ENCODE data around the gene STMN1. TPM values are rescaled to one million over a fixed set of nuclear protein-coding genes. Genes with fewer than 3 reads are reported as not detected.

The STMN1 gene
- total and polyA plus RNA-seq, 10 of the 15 experiments (the other 5 are each of a cell fraction or from before 2014, with no cell fraction given) = 220 to 1,272 (median 603) TPM

GRCh38 chr1:25905680-25906643 lies at the start of gene STMN1 (continued):
- 0 out of 2 replicates have a peak, but pooled peaks have one; percentile 37 for TF ChIP-seq GATAD2B (conservative IDR thresholded peaks at IDR 0.05; ENCODE audit: low read depth)
- no peak; the same call in 1 of the 2 replicates for TF ChIP-seq RB1 (IDR thresholded peaks at IDR 0.05; ENCODE audit: borderline replicate concordance)
- TF ChIP-seq HDAC6 (IDR thresholded peaks at IDR 0.05; ENCODE audit: unreplicated experiment) = peak; percentile 63
- no peak for TF ChIP-seq HDGF (IDR thresholded peaks at IDR 0.05)
- no peak for TF ChIP-seq PAX8 (IDR thresholded peaks at IDR 0.05)
- TF ChIP-seq, protein P1, sequence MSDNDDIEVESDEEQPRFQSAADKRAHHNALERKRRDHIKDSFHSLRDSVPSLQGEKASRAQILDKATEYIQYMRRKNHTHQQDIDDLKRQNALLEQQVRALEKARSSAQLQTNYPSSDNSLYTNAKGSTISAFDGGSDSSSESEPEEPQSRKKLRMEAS (IDR thresholded peaks at IDR 0.05; ENCODE audit: low read depth, low read length) = peak; percentile 97
- TF ChIP-seq ZBED1 (IDR thresholded peaks at IDR 0.05; ENCODE audit: borderline replicate concordance) = no peak
- TF ChIP-seq HCFC1 (IDR thresholded peaks at IDR 0.05; ENCODE audit: low read length) = peak; percentile 86
- TF ChIP-seq POLR2AphosphoS5 (IDR thresholded peaks at IDR 0.05; ENCODE audit: low read length) = peak; percentile 92
- TF ChIP-seq, protein P2, sequence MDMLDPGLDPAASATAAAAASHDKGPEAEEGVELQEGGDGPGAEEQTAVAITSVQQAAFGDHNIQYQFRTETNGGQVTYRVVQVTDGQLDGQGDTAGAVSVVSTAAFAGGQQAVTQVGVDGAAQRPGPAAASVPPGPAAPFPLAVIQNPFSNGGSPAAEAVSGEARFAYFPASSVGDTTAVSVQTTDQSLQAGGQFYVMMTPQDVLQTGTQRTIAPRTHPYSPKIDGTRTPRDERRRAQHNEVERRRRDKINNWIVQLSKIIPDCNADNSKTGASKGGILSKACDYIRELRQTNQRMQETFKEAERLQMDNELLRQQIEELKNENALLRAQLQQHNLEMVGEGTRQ (IDR thresholded peaks at IDR 0.05; ENCODE audit: borderline replicate concordance, low read depth, low read length) = peak; percentile 97
- TF ChIP-seq ZNF274 (IDR thresholded peaks at IDR 0.05; ENCODE audit: insufficient read depth, insufficient read length) = no peak
- no peak for TF ChIP-seq ELK1 (IDR thresholded peaks at IDR 0.05; ENCODE audit: low read depth, low read length)
- TF ChIP-seq, protein P3, sequence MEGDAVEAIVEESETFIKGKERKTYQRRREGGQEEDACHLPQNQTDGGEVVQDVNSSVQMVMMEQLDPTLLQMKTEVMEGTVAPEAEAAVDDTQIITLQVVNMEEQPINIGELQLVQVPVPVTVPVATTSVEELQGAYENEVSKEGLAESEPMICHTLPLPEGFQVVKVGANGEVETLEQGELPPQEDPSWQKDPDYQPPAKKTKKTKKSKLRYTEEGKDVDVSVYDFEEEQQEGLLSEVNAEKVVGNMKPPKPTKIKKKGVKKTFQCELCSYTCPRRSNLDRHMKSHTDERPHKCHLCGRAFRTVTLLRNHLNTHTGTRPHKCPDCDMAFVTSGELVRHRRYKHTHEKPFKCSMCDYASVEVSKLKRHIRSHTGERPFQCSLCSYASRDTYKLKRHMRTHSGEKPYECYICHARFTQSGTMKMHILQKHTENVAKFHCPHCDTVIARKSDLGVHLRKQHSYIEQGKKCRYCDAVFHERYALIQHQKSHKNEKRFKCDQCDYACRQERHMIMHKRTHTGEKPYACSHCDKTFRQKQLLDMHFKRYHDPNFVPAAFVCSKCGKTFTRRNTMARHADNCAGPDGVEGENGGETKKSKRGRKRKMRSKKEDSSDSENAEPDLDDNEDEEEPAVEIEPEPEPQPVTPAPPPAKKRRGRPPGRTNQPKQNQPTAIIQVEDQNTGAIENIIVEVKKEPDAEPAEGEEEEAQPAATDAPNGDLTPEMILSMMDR (IDR thresholded peaks at IDR 0.05 in 2 of 3, conservative IDR thresholded peaks at IDR 0.05 in 1 of 3; ENCODE audit: control insufficient read depth in 2 of 3, extremely low read depth in 1 of 3, insufficient read depth in 1 of 3, low read depth in 3 of 3, low read length in 3 of 3) = 0 out of 6 replicates have a peak, but pooled peaks of 1 of the 3 experiments have one; percentile 1
- no peak for TF ChIP-seq TCF7 (IDR thresholded peaks at IDR 0.05; ENCODE audit: borderline replicate concordance)
- TF ChIP-seq ZSCAN29 (IDR thresholded peaks at IDR 0.05) = no peak
- TF ChIP-seq PBX3 (IDR thresholded peaks at IDR 0.05; ENCODE audit: insufficient replicate concordance, low read depth, low read length) = no peak
- peak; percentile 59; the same call in 1 of the 2 replicates for TF ChIP-seq TCF12 (IDR thresholded peaks at IDR 0.05; ENCODE audit: low read depth, low read length)
- no peak for TF ChIP-seq FOXM1 (IDR thresholded peaks at IDR 0.05; ENCODE audit: low read depth, low read length)
- TF ChIP-seq MLLT1 (IDR thresholded peaks at IDR 0.05) = no peak
- TF ChIP-seq PKNOX1 (IDR thresholded peaks at IDR 0.05) = no peak
